NCI-H1105 (cell line): Measurements from ENCODE around the gene TET2.

Experiments used
- DNase-seq: peaks from one replicate; lab custom pipeline; 2025; lab: John Stamatoyannopoulos, UW

TET2 gene

GRCh38 chr4:105234582-105234981 lies 87.9 kb downstream of the TET2 start:
- no peak for DNase-seq

- DNase-seq, result no peak
Measured at GRCh38 chr4:105236202-105236915, 89.7 kb downstream of the TET2 start.

GRCh38 chr4:105236916-105237311 lies 90.2 kb downstream of the TET2 start:
- DNase-seq, result no peak

- DNase-seq, result no peak
Measured at GRCh38 chr4:105240037-105240436, 93.4 kb downstream of the TET2 start.

- DNase-seq, result peak; percentile 68
Measured at GRCh38 chr4:105241451-105241850, 94.8 kb downstream of the TET2 start.

GRCh38 chr4:105243446-105243845 lies 96.8 kb downstream of the TET2 start:
- no peak for DNase-seq

GRCh38 chr4:105246712-105247111 lies 100.0 kb downstream of the TET2 start:
- no peak for DNase-seq

GRCh38 chr4:105248613-105249012 lies 101.9 kb downstream of the TET2 start:
- no peak for DNase-seq

GRCh38 chr4:105257817-105258495 lies 111.3 kb downstream of the TET2 start:
- DNase-seq, result no peak

- no peak for DNase-seq
Measured at GRCh38 chr4:105265689-105266088, 119.0 kb downstream of the TET2 start.

GRCh38 chr4:105267280-105267679 lies 120.6 kb downstream of the TET2 start:
- no peak for DNase-seq

GRCh38 chr4:105272002-105272401 lies 125.3 kb downstream of the TET2 start:
- DNase-seq, result no peak

GRCh38 chr4:105273230-105273629 lies 126.6 kb downstream of the TET2 start:
- DNase-seq, result no peak

GRCh38 chr4:105274090-105274489 lies 127.4 kb downstream of the TET2 start:
- DNase-seq, result no peak

GRCh38 chr4:105274504-105274903 lies 127.8 kb downstream of the TET2 start:
- no peak for DNase-seq

GRCh38 chr4:105276361-105277104 lies 129.9 kb downstream of the TET2 start:
- DNase-seq, result no peak

- peak; percentile 48 for DNase-seq
Measured at GRCh38 chr4:105277702-105278101, 131.0 kb downstream of the TET2 start.

- no peak for DNase-seq
Measured at GRCh38 chr4:105279314-105279713, 132.6 kb downstream of the TET2 start.

- DNase-seq, result no peak
Measured at GRCh38 chr4:105280338-105281123, 133.9 kb downstream of the TET2 start.

- DNase-seq, result no peak
Measured at GRCh38 chr4:105281124-105281415, 134.4 kb downstream of the TET2 start.

GRCh38 chr4:105282489-105282888 lies 135.8 kb downstream of the TET2 start:
- no peak for DNase-seq

- no peak for DNase-seq
Measured at GRCh38 chr4:105283501-105283900, 136.8 kb downstream of the TET2 start.
